ENCODE results near the gene TMEM14A. TPM values are rescaled to one million over a fixed set of nuclear protein-coding genes. Genes with fewer than 3 reads are reported as not detected.

TMEM14A gene
- total and polyA plus RNA-seq, 8 donors, result 10.7 to 29.9 (median 23.2) TPM; not detected in 1

- Histone ChIP-seq H3K9me3 (no peaks in the 10 kb centered on the region), H3K4me3 (peak overlapping the region; percentile 62 to 86 (median 74)), H3K27ac (peak overlapping the region in 3 of 5 donors; percentile 81 to 89 (median 87)), H3K36me3 (no peaks in the 10 kb centered on the region), H3K27me3 (no peaks in the 10 kb centered on the region), H3K4me1 (peaks cover 0 to 34% (median 25%) of the 10 kb centered on the region in 4 donors)
- no peak for TF ChIP-seq POLR2A (IDR thresholded peaks at IDR 0.05)
- no peak for TF ChIP-seq POLR2AphosphoS5 (IDR thresholded peaks at IDR 0.05)
- DNase-seq, result no peak
- intact Hi-C loops (cut with DNase I; ENCODE audit: low total_unique reads), result loop anchor here (5.0 kb wide), 1 partner anchor 248 kb away; no protein-coding TSS in a partner anchor
- 34 to 55% (median 43%) methylated on average over 9 to 10 of the region's 10 CpGs for WGBS, 5 donors
Observed at GRCh38 chr6:52664991-52665686, 5.8 kb upstream of the TMEM14A start.

GRCh38 chr6:52666071-52666470 is 4.8 kb upstream of the TMEM14A start:
- 58 to 83% (median 68%) methylated on average over 2 of the region's 2 CpGs for WGBS, 5 donors

GRCh38 chr6:52666523-52666922 is 4.4 kb upstream of the TMEM14A start:
- no peaks in the 10 kb centered on the region for H3K36me3 ChIP-seq
- peaks cover 2 to 45% (median 38%) of the 10 kb centered on the region in 4 donors for H3K4me1 ChIP-seq
- intact Hi-C loops (cut with DNase I; ENCODE audit: low total_unique reads), result loop anchor here (5.0 kb wide), 1 partner anchor 249 kb away; no protein-coding TSS in a partner anchor
- peak overlapping the region in 2 of 4 donors; percentile 62 to 70 for H3K4me3 ChIP-seq
- no peaks in the 10 kb centered on the region for H3K27me3 ChIP-seq
- TF ChIP-seq POLR2AphosphoS5 (IDR thresholded peaks at IDR 0.05) (no peak), CTCF (IDR thresholded peaks at IDR 0.05) (no peak), EP300 (IDR thresholded peaks at IDR 0.05) (no peak), POLR2A (IDR thresholded peaks at IDR 0.05) (no peak)
- no peak overlapping the region for H3K27ac ChIP-seq
- no peak for DNase-seq
- no peaks in the 10 kb centered on the region for H3K9me3 ChIP-seq
- 94 to 100% (median 98%) methylated on average over 2 of the region's 2 CpGs for WGBS, 5 donors

More at GRCh38 chr6:52666071-52666470, 4.8 kb upstream of the TMEM14A start:
- DNase-seq, result no peak
- H3K9me3 ChIP-seq, result no peaks in the 10 kb centered on the region
- H3K4me1 ChIP-seq, result peaks cover 0 to 41% (median 34%) of the 10 kb centered on the region in 4 donors
- no peak overlapping the region for H3K27ac ChIP-seq
- no peaks in the 10 kb centered on the region for H3K36me3 ChIP-seq
- no peaks in the 10 kb centered on the region for H3K27me3 ChIP-seq
- intact Hi-C loops (cut with DNase I; ENCODE audit: low total_unique reads), result loop anchor here (5.0 kb wide), 1 partner anchor 249 kb away; no protein-coding TSS in a partner anchor
- TF ChIP-seq POLR2A (IDR thresholded peaks at IDR 0.05) (no peak), POLR2AphosphoS5 (IDR thresholded peaks at IDR 0.05) (no peak), CTCF (IDR thresholded peaks at IDR 0.05) (no peak), EP300 (IDR thresholded peaks at IDR 0.05) (no peak)
- H3K4me3 ChIP-seq, result peak overlapping the region in 3 of 4 donors; percentile 62 to 86 (median 70)

GRCh38 chr6:52667572-52667971 is 3.3 kb upstream of the TMEM14A start:
- Histone ChIP-seq H3K4me1 (peaks cover 8 to 55% (median 48%) of the 10 kb centered on the region in 4 donors), H3K27ac (no peak overlapping the region), H3K9me3 (no peaks in the 10 kb centered on the region), H3K27me3 (no peaks in the 10 kb centered on the region), H3K36me3 (no peaks in the 10 kb centered on the region), H3K4me3 (no peak overlapping the region)
- TF ChIP-seq POLR2A (IDR thresholded peaks at IDR 0.05) (no peak), EP300 (IDR thresholded peaks at IDR 0.05) (no peak), POLR2AphosphoS5 (IDR thresholded peaks at IDR 0.05) (no peak), CTCF (IDR thresholded peaks at IDR 0.05) (no peak)
- no peak for DNase-seq
- intact Hi-C loops (cut with DNase I; ENCODE audit: low total_unique reads), result loop anchor here (5.0 kb wide), 1 partner anchor 250 kb away; no protein-coding TSS in a partner anchor
- 57 to 82% (median 70%) methylated on average over 1 of the region's 1 CpG for WGBS, 5 donors
